Measurements from ENCODE around the gene RAD51.

Gene RAD51

DNA sequence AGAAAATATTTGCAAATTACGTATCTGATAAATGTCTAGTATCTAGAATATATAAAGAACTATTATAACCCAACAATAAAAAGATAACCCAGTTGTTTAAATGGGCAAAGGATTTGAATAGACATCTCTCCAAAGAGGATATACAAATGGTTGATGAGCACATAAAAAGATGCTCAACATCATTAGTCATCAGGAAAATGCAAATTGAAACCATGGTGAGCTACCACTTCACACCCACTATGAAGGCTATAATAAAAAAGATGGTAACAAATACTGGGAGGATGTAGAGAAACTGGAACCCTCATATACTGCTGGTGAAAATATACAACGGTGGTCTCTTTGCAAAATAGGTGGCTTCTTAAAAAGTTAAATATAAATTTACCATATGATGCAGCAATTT lies 28.0 kb downstream of the RAD51 start:
- no peak for DNase-seq

DNA sequence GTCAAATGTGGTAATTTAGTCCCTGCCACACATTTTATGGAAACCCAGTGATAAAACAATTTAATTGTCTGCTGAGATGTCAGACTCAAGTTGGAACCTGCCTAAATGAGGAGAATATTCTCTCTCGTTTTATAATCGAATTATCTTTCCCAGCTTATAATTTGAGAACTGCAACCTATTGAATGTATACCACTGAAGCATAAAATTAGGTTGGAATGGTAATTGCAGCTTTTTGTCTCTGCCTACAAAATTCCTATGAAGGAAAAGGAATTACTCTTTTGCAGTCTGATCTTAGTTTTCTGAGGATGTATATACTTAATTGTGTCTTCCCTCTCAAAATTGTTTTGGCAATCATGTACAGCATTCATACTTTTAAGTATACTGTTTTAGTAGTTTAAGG lies 28.9 kb downstream of the RAD51 start:
- no peak for DNase-seq

DNA sequence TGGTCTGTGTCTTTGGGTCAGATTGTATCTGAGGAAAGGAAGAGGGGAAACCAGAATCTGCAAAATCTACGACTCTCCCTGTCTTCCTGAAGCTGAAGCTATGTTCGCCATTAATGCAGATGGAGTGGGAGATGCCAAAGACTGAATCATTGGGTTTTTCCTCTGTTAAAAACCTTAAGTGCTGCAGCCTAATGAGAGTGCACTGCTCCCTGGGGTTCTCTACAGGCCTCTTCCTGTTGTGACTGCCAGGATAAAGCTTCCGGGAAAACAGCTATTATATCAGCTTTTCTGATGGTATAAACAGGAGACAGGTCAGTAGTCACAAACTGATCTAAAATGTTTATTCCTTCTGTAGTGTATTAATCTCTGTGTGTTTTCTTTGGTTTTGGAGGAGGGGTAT lies 36.1 kb downstream of the RAD51 start:
- DNase-seq, result no peak

DNA sequence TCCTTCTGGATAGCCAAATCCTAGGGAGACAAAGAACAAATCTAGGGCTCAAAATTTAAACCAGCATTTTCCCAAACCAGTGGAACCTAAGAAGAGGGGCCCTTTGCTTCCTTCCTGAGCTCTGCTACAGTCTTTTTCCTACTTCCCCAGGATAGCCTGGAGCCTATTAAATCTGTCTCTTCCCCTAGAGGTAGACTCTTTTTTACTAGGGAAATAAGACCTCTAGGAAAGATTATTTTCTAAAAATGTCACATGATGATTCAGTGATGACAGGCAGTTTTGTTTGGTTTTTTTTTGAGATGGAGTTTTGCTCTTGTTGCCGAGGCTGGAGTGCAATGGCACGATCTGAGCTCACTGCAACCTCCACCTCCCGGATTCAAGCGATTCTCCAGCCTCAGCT lies 41.6 kb downstream of the RAD51 start:
- no peak for DNase-seq

DNA sequence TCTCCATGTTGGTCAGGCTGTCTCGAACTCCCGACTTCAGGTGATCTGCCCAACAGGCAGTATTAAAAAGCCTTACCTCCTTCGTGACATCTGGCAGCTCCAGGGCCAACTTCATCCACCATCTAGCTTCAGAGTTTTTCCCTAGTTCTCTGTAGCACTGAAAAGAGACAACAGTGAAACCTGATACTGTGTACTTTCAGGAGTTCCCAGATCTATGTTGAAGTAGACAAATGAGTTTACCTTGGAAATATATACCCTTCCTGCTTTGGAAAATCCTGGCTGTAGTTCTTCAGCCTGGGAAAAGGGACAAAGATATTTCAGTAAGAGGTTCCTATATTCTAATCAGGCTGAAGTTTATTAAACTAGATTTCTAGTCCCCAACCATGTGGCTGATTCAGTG lies 42.1 kb downstream of the RAD51 start:
- DNase-seq, result no peak

DNA sequence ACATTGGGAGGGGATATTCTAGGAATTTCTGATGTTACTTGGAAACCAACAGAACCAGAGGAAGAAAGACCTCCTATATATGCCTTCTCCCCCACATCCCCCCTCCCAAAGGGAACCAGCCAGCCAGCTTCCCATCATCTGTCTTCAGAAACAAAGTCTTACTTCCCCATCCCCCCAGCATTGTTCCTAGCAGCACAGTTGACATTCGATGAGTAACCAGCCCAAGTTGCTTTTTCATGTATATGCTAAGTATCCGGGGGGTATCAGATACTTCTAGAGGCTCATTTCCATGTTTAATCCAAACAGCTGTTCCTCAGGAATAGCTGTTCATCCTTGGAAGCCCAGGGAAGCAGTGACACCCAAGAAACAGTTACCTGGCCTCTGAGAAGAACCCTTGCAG lies 44.1 kb downstream of the RAD51 start:
- DNase-seq, result no peak

DNA sequence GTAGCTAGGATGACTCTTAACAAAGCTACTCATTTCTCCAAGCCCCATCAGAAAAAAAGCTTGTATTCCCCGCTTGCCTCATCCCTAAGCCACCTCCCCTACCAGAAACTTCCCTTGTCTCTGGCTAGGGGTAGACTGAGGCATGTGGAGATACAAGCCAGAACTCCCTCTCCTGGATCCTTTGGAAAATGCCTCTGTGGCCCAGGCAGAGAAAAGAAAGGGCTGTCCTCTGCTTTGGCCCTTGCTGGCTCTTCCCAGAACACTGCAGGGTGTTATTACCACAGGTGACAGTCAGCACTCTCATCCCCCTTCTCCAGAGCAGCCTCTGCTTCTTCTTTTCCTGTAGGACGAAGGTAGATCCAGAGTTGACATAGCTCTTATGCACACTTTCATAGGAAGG lies 44.9 kb downstream of the RAD51 start:
- DNase-seq, result no peak

DNA sequence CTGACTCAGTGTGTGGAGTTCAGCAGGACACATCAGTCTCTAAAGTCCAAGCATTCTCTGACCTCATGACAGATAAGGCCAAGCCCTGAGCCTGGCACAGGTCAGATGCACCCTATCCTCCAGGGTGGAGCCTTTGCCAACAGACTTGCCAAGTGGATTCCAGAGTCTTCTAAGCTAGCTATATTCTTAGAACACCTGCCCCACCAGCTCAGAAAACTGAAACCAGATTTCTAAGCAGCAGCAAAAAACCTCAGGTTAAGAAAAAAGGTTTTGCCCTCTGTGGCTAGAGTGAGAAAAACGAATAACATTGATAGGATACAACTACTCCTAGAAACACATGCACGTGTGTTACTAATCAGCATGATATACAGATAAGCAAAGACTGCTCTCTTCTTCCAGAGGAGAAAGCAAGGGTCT lies 48.5 kb downstream of the RAD51 start:
- no peak for DNase-seq

DNA sequence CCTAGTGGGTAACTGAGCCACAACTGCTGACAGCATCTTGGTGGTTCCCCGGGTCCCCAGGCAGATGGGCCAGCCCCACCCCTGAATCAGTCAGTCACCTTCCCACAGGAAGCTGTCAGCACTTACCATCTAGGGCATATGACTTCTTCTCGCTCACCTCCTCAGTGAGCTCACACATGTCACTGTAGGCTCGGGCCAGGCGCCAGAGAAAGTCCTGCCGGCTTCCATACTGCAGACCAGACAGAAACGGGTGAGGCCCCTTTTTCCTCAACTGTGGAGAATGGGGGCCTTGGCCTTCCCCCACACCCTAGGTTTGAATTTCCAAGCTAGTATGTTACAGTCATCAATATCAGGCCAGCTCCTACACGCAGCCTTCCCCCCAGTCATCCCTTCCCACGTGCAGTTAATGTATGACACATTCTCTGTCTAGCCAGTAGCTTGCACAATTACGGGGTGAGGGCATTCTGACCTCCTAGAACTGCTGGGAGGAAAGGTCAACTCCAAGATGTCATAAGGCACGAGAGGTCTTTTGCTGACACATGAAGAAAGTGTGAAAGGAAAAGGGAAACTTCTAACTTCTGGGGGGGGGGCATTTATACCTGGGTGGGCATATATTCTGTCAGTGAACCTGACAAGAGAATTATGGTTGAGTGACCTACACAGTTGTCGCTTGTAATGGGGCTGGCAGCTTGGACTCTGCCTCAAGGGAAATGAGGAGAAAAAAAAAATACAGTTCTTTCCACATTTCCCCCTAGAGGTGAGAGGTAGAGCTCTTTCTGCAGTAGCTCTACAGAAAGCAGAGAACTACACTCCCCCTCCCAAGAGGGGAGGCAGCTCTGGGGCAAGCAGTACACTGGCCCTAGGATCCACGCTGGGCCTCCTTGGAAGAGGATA lies 49.2 kb downstream of the RAD51 start:
- DNase-seq, result no peak

DNA sequence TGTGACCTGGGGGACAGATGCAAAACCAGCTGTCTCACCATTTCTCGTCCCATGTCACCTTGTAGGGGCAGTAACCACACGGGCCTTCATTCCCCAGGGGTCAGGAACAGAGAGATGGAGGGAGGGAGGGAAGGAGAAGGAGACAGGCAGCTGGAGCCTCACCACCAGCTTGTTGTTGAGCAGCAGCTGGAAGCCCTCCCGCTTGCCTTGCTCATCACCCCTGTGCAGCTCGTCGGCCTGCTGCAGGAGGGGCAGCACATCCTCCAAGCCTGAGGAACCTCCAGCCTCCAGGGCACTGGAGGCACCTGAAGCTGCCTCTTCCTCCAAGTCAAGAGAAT lies 49.8 kb downstream of the RAD51 start:
- DNase-seq, result no peak

DNA sequence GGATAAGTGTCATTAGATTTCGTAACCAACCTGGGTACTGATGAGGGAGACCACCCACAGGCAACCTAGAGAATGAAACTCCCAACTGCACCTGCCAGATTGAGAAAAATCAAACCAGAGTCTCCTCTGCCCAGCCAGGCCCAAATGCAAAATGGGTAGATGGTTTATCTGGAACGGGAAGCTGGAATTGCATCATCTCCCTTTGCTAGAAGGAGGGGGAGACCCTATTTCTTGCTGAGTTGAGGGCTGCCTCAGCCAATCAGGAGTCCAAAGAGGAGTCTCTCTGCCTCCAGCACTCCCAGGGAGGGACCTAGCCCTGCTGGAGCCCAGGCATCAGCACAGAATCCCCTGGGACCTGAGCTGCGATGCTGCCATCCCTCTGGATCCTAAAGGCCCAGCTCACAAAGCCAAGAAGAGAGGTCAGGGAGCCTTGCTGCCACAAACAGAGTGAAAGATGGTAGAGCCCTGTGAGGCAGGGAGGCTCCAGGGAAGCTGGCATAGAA lies 52.0 kb downstream of the RAD51 start:
- DNase-seq, result no peak

DNA sequence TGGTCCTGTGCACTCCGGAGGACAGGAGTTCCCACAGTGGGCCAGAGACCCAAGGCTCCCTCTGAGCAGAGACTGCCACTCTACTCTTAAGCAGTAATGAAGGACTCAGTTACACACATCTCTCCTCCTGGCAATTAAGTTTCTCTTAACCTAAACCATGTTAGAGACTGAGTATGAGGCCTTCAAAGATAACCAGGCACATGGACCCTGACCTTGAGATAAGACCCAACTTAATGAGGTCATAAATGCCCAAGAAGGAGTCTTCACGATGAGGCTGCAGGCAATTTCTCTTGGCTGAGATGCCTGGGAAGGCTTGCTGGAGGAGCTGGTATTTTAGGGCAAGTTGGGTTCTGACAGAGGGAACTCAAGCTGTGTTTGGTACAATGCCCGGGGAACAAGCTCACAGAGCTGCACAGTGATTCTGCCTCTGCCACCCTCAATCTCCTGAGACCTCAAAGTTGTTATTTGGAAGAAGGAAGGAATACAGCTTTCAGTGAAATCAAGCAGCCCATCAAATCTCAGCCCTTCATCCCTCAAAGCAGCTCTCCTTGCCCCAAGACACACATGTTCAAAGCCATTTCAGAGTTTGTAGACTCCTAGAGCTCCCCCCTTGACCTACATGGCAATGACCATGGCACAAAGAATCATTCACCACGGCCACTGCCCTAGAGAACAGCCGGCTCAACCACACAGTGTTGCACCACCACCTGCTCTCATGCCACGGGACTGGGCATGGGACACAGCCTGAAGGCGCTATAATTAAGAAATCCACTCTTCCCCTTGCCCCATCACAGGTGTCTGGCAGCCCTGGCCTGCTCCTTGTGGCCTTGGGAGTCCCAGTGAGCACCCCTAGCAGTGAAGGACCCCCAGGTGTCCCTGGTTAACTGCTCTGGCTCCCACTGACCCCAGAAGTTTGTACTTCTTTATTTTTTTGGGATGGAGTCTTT lies 53.0 kb downstream of the RAD51 start:
- no peak for DNase-seq

DNA sequence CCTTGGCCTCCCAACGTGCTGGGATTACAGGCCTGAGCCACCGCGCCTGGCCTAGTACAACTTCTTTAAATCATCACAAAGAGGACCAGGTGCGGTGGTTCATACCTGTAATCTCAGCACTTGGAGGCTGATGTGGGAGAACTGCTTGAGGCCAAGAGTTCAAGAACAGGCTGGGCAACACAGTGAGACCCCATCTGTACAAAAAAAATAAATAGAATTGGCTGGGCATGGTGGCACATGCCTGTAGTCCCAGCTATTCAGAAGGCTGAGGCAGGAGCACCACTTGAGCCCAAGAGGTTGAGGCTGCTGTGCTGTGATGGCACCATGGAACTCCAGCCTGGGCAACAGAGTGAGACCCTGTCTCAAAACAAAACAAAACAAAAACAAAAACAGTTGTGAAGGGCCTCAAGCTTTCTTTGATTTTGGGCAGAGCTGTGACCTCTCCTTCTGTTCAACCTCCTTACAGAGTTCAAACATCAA lies 54.2 kb downstream of the RAD51 start:
- no peak for DNase-seq

DNA sequence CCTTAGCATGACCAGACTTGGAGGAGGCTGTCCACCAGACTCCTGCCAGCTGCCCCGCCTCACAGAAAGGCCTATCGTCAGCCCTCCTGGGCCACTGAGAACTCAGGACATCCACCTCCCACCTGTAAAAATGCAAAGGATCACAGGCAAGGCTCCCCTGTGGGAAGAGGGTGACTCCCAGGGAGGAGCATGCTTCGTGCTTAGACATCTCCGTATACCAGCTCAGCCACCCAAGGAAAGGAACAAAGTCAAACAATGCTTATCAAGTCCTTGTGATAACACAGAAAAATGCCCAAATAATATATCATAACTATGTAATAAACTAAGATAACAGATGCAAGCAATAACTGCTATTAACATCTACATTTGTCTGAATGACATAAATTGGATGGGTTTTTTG lies 55.9 kb downstream of the RAD51 start:
- no peak for DNase-seq

DNA sequence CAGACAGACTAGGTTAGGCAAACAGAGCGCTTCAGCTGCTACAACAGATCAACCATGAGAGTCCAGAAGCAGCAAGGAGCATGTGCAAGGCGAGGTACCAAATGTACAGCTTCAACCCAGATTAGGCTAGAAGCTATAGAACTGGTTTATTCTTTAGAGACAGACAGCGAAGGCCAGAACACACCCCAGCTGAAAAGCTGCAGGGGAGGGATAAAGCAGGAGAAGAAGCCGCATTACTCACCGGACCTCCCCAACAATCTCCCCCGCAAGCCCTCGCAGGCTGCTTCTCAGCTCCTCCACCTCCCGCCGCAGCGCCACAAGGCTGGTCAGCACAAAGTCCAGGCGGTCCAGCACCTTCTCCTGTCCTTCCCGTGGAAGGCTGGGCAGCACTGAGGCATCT lies 56.8 kb downstream of the RAD51 start:
- no peak for DNase-seq

DNA sequence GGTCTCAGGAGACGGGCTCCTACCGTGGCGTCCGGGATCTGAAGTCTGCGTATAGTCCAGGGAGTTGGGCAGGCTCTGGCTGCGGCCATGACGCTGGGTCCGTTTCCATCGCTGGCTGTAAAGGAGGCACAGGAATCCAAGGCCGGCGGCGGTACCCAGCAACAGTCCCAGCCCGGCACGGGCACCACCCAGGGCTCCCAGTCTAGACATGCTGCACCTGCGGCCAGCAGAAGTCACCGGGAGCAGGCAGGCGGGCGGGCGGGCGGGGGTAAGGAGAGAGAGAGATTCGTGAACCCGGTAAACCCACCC lies 59.6 kb downstream of the RAD51 start:
- DNase-seq, result no peak

DNA sequence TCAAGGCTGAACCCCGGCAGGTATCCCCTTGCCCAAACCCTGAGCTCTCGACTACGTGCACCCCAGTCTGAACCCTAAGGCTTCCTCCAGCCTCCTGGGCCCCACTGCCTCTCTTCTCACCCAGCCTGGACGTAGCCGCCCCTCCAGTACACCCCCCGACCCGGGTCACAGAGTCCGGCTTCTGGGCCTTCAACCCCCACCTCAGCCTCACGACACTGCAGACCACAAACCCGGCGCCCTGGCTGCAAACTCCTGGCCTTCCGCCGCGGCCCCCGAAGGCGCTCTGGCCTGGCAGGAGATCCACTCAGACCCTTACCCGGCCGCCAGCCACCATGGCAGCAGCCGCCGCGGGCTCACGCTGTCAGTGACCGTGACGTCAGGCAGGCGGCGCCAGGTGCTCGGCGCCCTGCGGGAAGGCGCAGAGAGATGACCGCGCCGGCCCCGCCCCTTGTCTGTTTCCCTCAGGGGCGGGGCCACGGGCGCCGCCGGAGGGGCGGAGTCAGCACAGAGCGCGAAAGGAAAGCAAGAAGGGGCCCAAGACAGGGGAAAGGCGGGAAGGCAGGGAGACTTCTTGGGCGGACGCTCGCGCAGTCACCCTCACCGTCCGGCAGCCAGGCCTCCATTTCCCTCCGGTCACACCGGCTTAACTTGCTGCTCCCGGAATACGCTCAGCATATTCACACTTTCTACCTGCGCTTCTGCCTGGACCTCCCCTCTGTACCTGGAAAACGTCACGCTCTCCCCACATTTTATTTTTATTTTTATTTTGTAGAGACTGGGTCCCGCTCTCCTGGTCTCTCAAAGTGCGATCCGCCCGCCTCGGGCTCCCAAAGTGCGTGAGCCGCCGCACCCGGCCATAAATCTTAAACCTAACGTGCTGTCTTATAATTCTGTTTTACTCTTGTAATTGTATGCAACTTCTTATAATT lies 60.2 kb downstream of the RAD51 start, which contains the start of gene RMDN3:
RMDN3 (minus strand) TSS at position 372 of the 929 bp plus-strand sequence. CDS start 471 bp downstream, outside the sequence.
- peak; percentile 92 for DNase-seq

DNA sequence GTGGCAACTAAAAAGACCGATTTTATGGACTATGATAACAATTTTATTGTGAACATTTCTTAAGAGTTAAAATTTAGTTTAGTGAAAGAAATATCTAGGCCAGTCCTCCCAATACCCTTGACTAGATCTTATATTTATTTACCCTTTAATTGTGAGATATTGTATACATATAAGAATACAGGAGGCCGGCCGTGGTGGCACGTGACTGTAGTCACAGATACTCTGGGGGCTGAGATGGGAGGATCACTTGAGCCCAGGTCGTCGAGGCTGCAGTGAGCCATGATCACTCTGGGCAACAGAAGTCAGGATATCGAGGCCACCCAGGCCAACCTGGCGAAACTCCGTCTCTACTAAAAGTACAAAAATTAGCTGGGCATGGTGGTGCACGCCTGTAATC lies 60.8 kb downstream of the RAD51 start:
- no peak for DNase-seq

DNA sequence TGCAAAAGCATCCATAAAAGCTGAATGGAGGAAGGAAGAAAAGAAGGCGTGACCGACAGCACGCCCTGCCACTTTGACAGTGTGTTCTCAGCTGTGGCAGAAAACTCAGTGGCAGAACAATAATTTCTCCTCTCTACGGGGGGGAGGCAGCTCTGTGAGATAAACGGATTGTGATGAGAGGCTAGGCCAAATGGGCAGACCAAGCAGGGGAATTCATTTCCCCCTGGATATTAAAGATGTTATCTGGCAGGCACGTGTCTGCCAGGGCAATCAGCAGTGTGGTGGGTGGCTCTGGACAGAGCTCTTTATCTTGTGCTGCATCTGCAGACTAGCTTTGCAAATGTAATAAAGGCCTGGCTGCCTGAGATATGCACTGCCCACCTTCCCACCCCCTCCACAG lies 62.0 kb downstream of the RAD51 start:
- DNase-seq, result no peak

DNA sequence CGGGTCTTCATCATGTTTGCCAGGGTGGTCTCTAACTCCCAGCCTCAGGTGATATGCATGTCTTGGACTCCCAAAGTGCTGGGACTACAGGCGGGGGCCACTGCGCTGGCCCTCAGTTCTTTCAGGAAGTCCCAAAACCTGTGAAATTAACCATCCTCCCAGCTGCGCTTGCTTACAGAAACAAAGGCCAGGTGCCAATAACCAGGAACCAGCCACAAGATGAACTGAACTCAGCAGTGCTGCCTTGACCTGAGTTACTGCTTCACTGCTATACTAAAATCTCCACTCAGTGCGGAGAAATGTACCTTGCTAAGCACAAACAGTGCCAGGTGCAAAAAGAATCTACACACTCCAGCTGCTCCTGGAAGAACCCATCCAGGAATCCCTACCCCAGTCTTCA lies 65.0 kb downstream of the RAD51 start:
- no peak for DNase-seq

DNA sequence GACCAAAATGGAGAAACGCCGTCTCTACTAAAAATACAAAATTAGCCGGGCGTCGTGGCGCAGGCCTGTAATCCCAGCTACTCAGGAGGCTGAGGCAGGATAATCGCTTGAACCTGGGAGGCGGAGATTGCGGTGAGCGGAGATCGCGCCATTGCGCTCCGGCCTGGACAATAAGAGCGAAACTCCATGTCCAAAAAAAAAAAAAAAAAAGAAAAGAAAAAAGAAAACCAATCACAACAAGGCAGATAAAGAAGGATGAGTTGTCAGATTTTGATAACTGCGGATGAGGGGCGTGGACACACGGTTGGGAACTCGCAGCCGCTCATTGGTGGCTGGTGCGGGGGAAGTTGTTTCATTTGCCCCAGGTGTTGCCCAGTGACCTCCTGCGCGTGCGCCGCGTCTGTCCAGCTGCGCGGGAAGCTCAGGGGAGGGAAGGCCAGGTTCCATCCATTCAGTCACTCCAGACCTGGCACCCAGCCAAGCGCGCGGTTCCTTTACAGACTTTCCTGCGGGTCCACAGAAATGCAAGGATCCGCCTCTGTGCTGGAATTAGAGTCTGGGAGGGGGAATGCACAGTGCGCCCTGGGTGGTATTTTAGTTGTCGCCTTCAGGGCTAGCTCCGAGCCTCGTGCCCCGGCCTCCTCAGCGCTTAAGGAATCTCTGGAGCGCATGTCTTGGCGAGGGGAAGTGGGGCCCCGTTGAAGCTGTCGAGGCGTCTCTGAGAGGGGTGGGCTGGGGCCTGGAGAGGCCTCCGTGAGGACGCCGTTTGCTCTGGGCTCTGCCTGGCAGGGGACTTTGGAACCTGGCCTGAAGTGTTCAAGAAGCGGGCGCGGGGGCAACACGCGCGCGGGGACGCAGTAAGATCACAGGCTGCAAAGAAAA lies 68.2 kb downstream of the RAD51 start:
- DNase-seq, result peak; percentile 32
